DND-41 (cell line): ENCODE measurements around the gene SIDT2.

ENCODE experiments used
- EZH2 ChIP-seq: IDR thresholded peaks from 3 replicates; pipeline ENCODE4 v1.6.1; 2012; ENCODE audit warnings: borderline replicate concordance, low read depth, mild to moderate bottlenecking, moderate library complexity, low read length, inconsistent platforms; ENCODE audit not compliant: severe bottlenecking
- TF ChIP-seq, protein P1 (sequence below): IDR thresholded peaks from 2 replicates; pipeline ENCODE4 v1.5.1; 2012; ENCODE audit warnings: borderline replicate concordance, low read length, moderate library complexity, mild to moderate bottlenecking; ENCODE audit not compliant: poor library complexity, severe bottlenecking; ENCODE audit errors: extremely low read depth

DNA sequence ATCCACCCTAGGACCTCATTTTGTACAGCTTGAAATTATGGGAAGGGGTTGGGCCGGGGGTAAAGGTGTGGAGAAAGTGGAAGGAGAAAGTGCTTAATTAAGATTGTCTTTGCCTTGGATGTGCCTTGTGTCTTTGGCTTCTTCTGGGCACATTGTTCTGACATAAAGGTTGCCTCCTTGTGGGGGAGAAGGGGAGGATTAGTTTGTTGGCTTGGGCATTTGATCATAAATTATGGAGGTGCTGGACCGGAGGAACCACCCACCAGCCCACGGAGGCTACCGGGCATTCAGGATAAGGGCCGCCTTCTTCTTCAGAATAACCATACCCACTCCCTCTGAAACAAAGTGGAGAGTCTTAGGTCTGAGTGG lies 33.2 kb upstream of the SIDT2 start:
- TF ChIP-seq, protein P1, sequence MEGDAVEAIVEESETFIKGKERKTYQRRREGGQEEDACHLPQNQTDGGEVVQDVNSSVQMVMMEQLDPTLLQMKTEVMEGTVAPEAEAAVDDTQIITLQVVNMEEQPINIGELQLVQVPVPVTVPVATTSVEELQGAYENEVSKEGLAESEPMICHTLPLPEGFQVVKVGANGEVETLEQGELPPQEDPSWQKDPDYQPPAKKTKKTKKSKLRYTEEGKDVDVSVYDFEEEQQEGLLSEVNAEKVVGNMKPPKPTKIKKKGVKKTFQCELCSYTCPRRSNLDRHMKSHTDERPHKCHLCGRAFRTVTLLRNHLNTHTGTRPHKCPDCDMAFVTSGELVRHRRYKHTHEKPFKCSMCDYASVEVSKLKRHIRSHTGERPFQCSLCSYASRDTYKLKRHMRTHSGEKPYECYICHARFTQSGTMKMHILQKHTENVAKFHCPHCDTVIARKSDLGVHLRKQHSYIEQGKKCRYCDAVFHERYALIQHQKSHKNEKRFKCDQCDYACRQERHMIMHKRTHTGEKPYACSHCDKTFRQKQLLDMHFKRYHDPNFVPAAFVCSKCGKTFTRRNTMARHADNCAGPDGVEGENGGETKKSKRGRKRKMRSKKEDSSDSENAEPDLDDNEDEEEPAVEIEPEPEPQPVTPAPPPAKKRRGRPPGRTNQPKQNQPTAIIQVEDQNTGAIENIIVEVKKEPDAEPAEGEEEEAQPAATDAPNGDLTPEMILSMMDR = peak; percentile 38
- TF ChIP-seq EZH2 = no peak
